Natural killer cell (primary cell): ENCODE results near the gene ANKS3. TPM values are rescaled to one million over a fixed set of nuclear protein-coding genes. Genes with fewer than 3 reads are reported as not detected.
"Not testable (repeated sequence)": the region's sequence is repeated elsewhere in the genome, so short reads cannot be mapped to it uniquely, and the experiment has no call there.

ENCODE experiments used
- ATAC-seq, 3 donors: fragments of 150-1000 bp in 2 of 3; fragments of 200-7000 bp in 1 of 3; cut with Tn5 transposase; 1 replicate in 1 of 3; 2 replicates in 2 of 3; pipeline ENCODE4 v1.10.0; 2021; ENCODE audit warnings: mild to moderate bottlenecking in 2 of 3, moderate library complexity in 2 of 3
- DNase-seq, 2 donors: peaks; one replicate each; pipeline versions ENCODE4 v3.0.0 to v3.0.0-alpha.2; 2013 to 2021; ENCODE audit warnings: mixed read lengths in 1 of 2
- H3K27ac ChIP-seq: one replicate; pipeline ENCODE4 v1.5.1; 2013; ENCODE audit warnings: mild to moderate bottlenecking, low read length
- H3K27me3 ChIP-seq: one replicate; pipeline ENCODE4 v1.6.1; 2013; ENCODE audit warnings: low read length; ENCODE audit not compliant: control insufficient read depth, insufficient read depth
- H3K36me3 ChIP-seq: one replicate; pipeline ENCODE4 v1.6.1; 2013; ENCODE audit warnings: low read length; ENCODE audit not compliant: control insufficient read depth, insufficient read depth
- H3K4me1 ChIP-seq: one replicate; pipeline ENCODE4 v1.6.1; 2013; ENCODE audit warnings: low read length; ENCODE audit not compliant: control insufficient read depth, insufficient read depth
- H3K4me3 ChIP-seq: one replicate; pipeline ENCODE4 v1.5.1; 2013; ENCODE audit warnings: low read length
- H3K9me3 ChIP-seq: one replicate; pipeline ENCODE4 v1.6.1; 2013; ENCODE audit warnings: low read length; ENCODE audit not compliant: control insufficient read depth, insufficient read depth
- H3K27ac Mint-ChIP-seq, 2 donors: one replicate each; pipeline ENCODE4 v1.8.0; 2022; ENCODE audit warnings: mild to moderate bottlenecking in 2 of 2, mixed read lengths in 2 of 2, moderate library complexity in 1 of 2
- H3K27me3 Mint-ChIP-seq, 2 donors: one replicate each; pipeline ENCODE4 v1.8.0; 2022; ENCODE audit warnings: low read depth in 2 of 2, mixed read lengths in 2 of 2
- H3K36me3 Mint-ChIP-seq: one replicate; pipeline ENCODE4 v1.8.0; 2022; ENCODE audit warnings: mixed read lengths
- H3K4me1 Mint-ChIP-seq, 2 donors: one replicate each; pipeline ENCODE4 v1.8.0; 2022; ENCODE audit warnings: mixed read lengths in 2 of 2
- H3K4me3 Mint-ChIP-seq: one replicate; pipeline ENCODE4 v1.8.0; 2022; ENCODE audit warnings: mild to moderate bottlenecking, moderate library complexity, mixed read lengths
- H3K9me3 Mint-ChIP-seq, 2 donors: one replicate each; pipeline ENCODE4 v1.8.0; 2022; ENCODE audit warnings: mixed read lengths in 2 of 2
- CTCF ChIP-seq: fragments of 200-600 bp; IDR thresholded peaks from one replicate; pipeline ENCODE4 v1.8.0; 2022; ENCODE audit warnings: antibody characterized with exemption
- whole genome bisulfite sequencing: methylation state at CpG from one replicate; pipeline ENCODE4 v1.1.7; 2013; ENCODE audit warnings: missing lambda C conversion rate; ENCODE audit not compliant: insufficient coverage; 5-methylcytosine and 5-hydroxymethylcytosine counted together
- intact Hi-C: fragments of 100-400 bp; cut with micrococcal nuclease; formaldehyde crosslinking; loops from one replicate; pipeline ENCODE4 v1.14.2; 2022
- total RNA-seq, 4 donors: library from RNA; stranded (reverse); fragments of 120-200 nt in 1 of 4; gene quantifications; one replicate each; pipeline versions ENCODE4 v1.2.3 to v1.2.4, GENCODE V29; 2013 to 2022

The ANKS3 gene
- total RNA-seq, 3 donors from 2014 or later (not counting 1 experiment from before 2014, with no cell fraction given) = 19.7 to 20.8 (median 20.5) TPM

- DNase-seq (no peak), ATAC-seq (no peak)
- H3K27me3 ChIP-seq = no peaks in the 10 kb centered on the region
- no peaks in the 10 kb centered on the region for H3K9me3 Mint-ChIP-seq
- 48% methylated on average over 13 of the region's 14 CpGs for WGBS
- H3K9me3 ChIP-seq = no peaks in the 10 kb centered on the region
- H3K36me3 Mint-ChIP-seq = no peaks in the 10 kb centered on the region
- intact Hi-C loops = no loop called here
- H3K4me3 Mint-ChIP-seq = peak overlapping the region; percentile 28
- H3K27me3 Mint-ChIP-seq = no peaks in the 10 kb centered on the region
- H3K4me1 Mint-ChIP-seq = peaks cover 17% of the 10 kb centered on the region in 2 donors
- H3K27ac ChIP-seq = no peak overlapping the region
- TF ChIP-seq CTCF = no peak
- no peaks in the 10 kb centered on the region for H3K4me1 ChIP-seq
- H3K36me3 ChIP-seq = no peaks in the 10 kb centered on the region
- no peak overlapping the region for H3K4me3 ChIP-seq
- H3K27ac Mint-ChIP-seq = no peak overlapping the region
Measured at GRCh38 chr16:4743226-4743878, 9.3 kb upstream of the ANKS3 start.

DNA sequence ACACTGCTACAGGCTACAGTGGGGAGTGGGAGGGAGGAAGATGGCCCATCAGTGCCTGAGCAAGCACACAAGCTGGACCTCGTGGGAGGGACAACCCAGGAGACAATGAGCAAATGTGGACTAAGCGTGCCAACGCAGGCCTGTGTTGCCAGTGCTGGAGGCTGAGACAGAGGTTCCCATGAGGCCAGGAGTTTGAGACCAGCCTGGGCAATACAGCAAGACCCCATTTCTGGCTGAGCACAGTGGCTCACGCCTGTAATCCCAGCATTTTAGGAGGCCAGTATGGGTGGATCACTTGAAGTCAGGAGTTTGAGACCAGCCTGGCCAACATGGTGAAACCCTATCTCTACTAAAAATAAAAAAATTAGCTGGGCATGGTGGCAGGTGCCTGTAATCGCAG, 4.3 kb upstream of the ANKS3 start:
- H3K27me3 ChIP-seq, H3K9me3 Mint-ChIP-seq, H3K36me3 ChIP-seq, H3K27me3 Mint-ChIP-seq, H3K4me3 ChIP-seq, H3K36me3 Mint-ChIP-seq, H3K4me3 Mint-ChIP-seq, H3K9me3 ChIP-seq, DNase-seq, intact Hi-C loops, H3K27ac Mint-ChIP-seq, ATAC-seq, H3K27ac ChIP-seq: not testable (repeated sequence)
- peaks cover 15% of the 10 kb centered on the region for H3K4me1 ChIP-seq
- 89% methylated on average over 5 of the region's 5 CpGs for WGBS
- peaks cover 12 to 22% of the 10 kb centered on the region in 2 donors for H3K4me1 Mint-ChIP-seq

GRCh38 chr16:4737545-4737944, 3.5 kb upstream of the ANKS3 start:
- intact Hi-C loops = no loop called here
- 89% methylated on average over 15 of the region's 15 CpGs for WGBS
- Histone ChIP-seq H3K9me3 (no peaks in the 10 kb centered on the region), H3K4me1 (peaks cover 18% of the 10 kb centered on the region), H3K4me3 (no peak overlapping the region), H3K36me3 (no peaks in the 10 kb centered on the region), H3K27me3 (no peaks in the 10 kb centered on the region), H3K27ac (no peak overlapping the region)
- ATAC-seq = no peak
- Mint-ChIP-seq H3K9me3 (no peaks in the 10 kb centered on the region), H3K27ac (no peak overlapping the region), H3K4me3 (no peak overlapping the region), H3K36me3 (no peaks in the 10 kb centered on the region), H3K27me3 (no peaks in the 10 kb centered on the region), H3K4me1 (peaks cover 11 to 24% of the 10 kb centered on the region in 2 donors)
- no peak for TF ChIP-seq CTCF
- DNase-seq = no peak

- Mint-ChIP-seq H3K27ac (no peak overlapping the region), H3K9me3 (no peaks in the 10 kb centered on the region), H3K27me3 (no peaks in the 10 kb centered on the region), H3K4me3 (peak overlapping the region; percentile 31), H3K4me1 (peaks cover 12 to 24% of the 10 kb centered on the region in 2 donors), H3K36me3 (no peaks in the 10 kb centered on the region)
- intact Hi-C loops = no loop called here
- Histone ChIP-seq H3K27me3 (no peaks in the 10 kb centered on the region), H3K4me3 (no peak overlapping the region), H3K4me1 (peaks cover 18% of the 10 kb centered on the region), H3K27ac (no peak overlapping the region), H3K9me3 (no peaks in the 10 kb centered on the region), H3K36me3 (no peaks in the 10 kb centered on the region)
- DNase-seq (no peak), ATAC-seq (no peak)
- no peak for TF ChIP-seq CTCF
- WGBS = 96% methylated on average over 4 of the region's 4 CpGs
Measured at GRCh38 chr16:4736546-4736945, 2.5 kb upstream of the ANKS3 start.
